ENCODE data around the gene SORCS2.

The SORCS2 gene

GRCh38 chr4:7397206-7398103 lies 205.1 kb downstream of the SORCS2 start:
- no peak for DNase-seq

- no peak for DNase-seq
These were observed 205.7 kb downstream of the SORCS2 start for GRCh38 chr4:7398104-7398423.

- DNase-seq = no peak
These were observed 206.6 kb downstream of the SORCS2 start for GRCh38 chr4:7398788-7399439.

GRCh38 chr4:7399440-7400234 lies 207.3 kb downstream of the SORCS2 start:
- DNase-seq = no peak

- DNase-seq = no peak
These were observed 208.4 kb downstream of the SORCS2 start for GRCh38 chr4:7400671-7401298.

GRCh38 chr4:7402526-7402925 lies 210.2 kb downstream of the SORCS2 start:
- no peak for DNase-seq

DNA sequence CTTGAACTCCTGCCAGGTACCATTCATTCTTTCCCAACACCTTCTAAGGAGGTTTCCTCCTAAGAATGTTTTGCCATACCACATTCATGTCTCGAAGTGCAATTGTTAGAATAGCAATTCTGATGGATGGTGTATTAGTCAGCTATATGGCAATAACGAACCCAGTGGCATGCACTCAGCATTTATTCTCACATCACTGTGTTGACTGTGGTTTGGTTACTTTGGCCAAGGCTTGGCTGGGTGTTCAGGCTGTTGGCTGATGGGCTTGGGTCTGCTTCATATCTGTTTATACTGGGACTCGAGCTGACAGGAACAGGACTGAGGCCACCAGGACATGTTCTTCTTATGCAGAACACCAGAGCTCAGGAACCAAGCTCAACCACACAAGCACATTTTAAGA lies 210.7 kb downstream of the SORCS2 start:
- DNase-seq = no peak

DNA sequence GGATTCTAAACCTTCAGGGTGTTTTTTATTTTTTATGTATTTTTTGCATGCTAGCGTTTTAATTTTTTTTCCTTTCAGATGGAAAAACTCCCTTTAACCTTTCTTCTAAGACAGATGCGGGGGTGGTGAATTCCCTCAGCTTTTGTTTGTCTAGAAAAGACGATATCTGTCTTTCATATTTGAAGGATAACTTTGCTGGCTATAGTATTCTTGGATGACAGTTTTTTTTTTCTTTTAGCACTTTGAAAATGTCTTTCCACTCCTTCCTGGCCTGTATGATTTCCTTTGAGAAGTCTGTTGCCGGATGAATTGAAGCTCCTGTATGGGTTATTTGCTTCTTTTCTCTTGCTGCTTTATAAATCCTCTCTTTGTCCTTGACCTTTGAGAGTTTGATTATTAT lies 215.8 kb downstream of the SORCS2 start:
- no peak for DNase-seq

DNA sequence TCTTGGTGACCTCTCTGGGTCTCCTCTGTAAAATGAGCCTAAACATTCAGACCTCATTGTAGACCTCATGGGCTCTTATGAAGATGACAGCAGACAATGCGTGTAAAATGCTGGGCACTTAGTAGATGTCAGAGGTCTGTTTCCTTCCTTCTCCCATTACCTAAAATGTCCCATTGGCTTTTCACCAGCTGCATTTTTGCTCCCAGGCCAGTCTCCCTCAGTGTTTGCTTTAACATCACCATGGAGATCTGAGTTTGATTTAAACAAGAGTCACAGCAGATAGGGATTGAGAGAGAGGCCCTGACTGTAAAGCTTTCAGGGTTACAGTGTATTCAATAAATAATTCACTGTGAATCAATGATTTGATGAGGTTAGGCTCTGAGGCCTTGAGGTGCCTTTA lies 218.1 kb downstream of the SORCS2 start:
- no peak for DNase-seq

GRCh38 chr4:7411491-7411890 lies 219.2 kb downstream of the SORCS2 start:
- DNase-seq = no peak

DNA sequence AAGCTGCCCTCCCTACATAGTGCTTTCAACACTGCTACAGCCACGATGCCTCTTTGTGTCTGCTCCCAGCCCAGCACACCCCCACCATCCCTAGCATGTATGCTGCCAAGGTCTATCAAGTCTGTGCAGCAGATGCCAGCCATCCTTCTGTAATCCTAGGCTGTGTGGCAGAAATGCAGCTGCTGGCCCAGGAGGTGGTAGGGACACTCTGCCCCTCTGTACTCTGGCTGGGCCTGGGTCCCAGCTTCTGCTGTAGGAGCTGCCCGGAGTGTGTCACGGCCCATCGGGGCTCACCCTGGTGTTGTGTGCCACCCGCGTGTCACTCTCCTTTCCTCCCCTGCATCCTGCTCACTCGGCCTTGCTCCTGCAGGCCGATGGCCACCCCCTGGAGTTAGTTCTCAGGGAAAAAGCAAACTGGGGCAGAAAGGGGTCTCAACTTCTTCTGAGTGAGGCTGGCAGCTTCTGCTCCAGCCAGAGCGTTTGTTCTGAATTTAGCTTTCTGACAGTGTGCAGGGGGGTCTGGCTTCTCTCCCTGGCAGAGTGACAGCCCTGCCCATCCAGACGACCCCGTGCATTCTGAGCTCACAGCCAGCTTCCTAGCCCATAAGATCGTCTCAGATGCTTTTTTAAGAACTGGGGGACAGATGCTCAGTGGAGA lies 219.7 kb downstream of the SORCS2 start:
- DNase-seq = no peak

GRCh38 chr4:7412554-7412912 lies 220.2 kb downstream of the SORCS2 start:
- DNase-seq = no peak

DNA sequence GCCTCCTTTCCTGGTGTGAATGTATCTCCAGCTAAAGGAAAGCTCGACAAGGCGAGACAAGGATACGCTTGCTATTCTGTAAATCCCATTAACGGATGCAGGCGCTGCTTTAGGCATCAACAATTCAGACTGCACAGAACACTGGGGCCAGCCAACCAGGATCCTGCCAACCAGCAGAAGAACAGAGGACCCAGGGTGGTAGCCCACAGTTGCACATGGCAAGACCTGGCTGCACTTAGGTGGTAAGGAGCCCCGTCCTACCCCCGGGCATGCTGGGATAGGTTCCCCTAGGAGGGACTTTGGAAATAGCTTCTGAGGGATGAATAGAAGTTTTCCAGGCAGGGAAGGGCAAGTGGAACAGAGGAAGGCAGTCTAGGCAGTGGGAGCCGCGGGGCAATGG lies 221.7 kb downstream of the SORCS2 start:
- no peak for DNase-seq

DNA sequence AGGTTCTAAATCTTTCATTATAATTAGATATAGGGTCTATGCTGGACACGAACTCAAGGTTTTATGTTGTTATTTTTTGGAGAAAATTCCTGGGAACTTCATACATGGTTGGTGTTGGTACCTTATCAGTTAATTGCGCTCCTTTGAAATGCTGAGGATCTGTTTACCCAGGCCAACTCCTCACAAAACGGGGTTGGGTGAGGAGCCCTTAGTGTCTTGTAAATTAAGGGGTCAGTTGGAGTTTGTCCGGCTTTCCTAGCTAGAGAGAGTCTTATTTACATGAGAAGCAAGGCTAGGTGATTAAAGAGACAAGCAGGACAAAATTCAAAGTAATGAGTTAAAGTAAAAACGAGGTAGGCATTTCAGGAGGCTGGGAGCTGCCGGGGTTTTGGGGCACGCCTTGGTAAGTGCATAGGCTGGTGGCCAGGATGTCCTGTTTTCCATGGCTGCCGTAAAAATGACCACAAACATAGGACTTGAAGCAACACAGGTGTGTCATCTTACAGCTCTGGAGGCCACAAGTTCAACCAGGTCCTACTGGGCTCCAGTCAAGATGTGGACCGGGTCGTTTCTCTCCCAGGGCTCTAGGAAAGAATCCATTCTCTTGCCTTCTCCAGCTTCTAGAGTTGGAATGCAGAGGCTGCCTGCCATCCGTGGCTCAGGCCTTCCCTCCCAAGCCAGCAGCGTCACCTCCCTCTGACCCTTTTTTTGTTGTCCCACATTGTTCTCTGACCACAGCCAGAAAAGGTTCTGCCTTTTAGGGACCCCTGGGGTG lies 222.6 kb downstream of the SORCS2 start:
- no peak for DNase-seq

GRCh38 chr4:7415927-7416686 lies 223.8 kb downstream of the SORCS2 start:
- no peak for DNase-seq

DNA sequence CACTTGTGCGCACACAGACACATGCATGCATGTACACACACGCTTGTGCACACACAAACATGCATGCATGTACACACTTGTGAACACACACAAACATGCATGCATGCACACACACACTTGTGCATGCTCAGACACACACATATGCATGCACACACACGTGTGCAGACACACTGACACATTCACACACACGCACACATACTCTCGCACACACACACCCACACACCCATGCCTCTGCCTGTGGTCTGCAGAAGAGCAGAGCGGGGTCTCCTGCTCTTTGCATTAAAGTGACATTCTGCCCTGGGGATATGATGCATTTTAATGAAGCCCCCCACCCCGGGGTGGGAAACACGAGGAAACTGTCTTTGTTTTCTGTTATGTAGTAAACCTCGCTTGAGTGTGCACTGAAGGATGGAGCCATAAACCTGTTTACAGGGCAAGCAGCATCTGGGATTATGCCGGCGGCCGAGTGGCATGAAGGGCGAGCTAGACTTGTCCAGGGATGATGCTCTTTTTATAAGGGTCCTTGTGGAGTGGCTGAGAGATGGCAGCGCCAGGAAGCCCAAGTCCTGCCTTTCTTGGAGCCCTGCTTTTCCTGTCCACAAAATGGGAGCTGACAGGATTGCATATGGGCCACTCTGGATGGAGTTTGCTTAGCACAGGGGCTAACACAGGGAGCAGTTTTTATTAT lies 224.6 kb downstream of the SORCS2 start:
- no peak for DNase-seq

DNA sequence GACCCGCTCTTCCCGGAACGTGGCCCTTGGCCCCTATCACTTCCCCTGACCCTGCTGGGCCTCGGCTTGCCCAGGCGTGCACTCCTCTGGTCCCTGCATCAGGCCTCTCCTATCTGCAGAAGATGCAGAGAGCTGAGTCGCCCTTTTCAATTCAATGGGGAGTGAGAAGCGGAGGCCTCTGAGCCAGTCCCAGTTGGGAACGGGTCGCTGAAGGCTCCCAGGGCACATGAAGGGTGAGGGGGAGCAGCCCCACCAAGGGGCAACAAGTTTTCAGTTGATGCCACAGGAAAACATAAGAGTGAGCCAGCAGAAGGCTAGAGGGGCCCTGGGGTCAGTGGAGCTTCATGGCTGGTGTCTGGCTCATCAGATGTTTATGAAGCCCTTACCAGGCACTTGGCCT lies 225.3 kb downstream of the SORCS2 start:
- DNase-seq = no peak

DNA sequence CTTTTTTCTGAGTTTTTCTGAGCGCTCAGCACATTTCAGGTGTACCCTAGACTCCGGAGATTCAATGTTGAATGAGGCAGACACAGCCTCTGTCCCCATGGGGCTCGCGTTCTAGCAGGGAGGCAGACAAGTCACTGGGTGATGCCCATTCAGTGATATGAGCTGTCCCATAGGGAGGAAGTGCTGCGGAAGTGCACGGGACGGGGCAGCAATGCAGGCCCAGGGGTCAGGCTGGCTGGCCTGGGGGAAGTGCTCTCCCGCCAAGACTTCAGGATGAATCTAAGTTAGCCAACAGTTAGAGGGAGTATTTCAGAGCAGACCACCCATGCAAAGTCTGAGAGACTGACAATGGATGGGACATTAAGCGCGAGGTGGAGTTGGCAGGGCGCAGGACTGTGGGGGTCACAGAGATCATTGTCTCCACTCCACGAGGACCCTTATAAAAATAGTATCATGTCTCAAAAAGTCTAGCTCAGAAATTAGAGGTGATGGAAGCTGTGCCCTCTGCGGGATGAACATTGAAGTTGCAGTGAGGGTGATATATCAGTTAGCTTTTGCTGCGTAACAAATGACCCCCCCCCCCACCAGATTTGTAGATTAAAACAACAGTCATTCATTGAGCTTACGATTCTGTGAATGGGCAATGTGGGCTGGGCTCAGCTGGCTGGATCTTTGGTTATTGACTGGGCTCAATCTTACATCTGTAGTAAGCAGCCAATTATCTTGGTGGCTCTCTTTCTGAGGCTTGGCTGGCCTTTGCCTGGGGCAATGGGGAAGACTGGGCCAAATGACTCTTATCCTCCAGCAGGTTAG lies 226.0 kb downstream of the SORCS2 start:
- DNase-seq = no peak

DNA sequence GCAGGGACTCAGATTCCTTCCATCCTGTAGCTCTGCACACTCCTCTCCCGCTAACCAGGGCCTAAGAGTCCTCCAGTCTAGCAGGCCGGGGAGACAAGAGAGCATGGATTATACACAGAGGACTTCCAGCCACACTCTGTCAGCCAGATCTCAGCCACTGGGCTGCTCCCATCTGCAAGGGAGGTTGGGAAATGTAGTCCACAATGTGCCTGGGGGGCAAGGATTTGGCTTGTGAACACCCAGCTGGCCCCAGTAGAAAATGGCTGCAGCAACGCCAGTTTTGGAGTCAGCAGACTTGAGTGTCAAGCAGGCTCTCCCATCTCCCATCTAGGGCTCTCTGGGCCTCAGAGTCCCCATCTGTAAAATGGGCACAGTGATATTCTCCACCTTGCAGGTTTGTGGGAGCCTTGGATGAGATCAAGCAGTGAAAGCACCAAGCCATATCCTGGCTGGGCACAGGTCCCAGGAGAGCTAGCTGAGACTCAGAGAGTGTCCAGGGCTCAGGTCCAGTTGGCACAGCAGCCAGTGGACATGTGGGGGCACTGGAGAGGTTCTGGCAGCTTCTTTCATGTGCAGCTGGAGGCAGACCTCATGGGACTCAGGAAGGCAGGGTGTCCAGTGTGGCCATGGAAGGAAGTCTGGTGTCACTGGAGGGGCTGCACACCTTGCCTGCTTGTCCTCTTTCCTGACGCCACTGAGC lies 227.8 kb downstream of the SORCS2 start:
- no peak for DNase-seq

Measured in stimulated activated CD4-positive, alpha-beta T cell treated with anti-CD3 and anti-CD28 coated beads, Interleukin-2, amount 100 ng/mL, for 48 hours (primary cell).